IMR-90 (cell line): ENCODE results near the gene C11orf71. TPM values are rescaled to one million over a fixed set of nuclear protein-coding genes. Genes with fewer than 3 reads are reported as not detected.

Experiments
- ATAC-seq: fragments of 200-7000 bp; cut with Tn5 transposase; 2 replicates; pipeline ENCODE4 v1.9.1; 2020; ENCODE audit warnings: low read depth, mild to moderate bottlenecking, moderate library complexity
- BruUV-seq: library from RNA; stranded (reverse); fragments of 400-500 nt; replicated peaks from 2 replicates; lab custom pipeline; 2021; lab: Mats Ljungman, UMichigan
- CTCF ChIA-PET: fragments of 300-600 bp; formaldehyde crosslinking; extraction: SDS; loops from one replicate; lab custom pipeline; 2021; ENCODE audit warnings: antibody characterized with exemption; lab: Yijun Ruan, JAX
- POLR2A ChIA-PET: fragments of 300-600 bp; sonication (Branson Sonifier 250); formaldehyde crosslinking; loops from one replicate; lab custom pipeline; 2022; ENCODE audit warnings: antibody characterized with exemption; ENCODE audit not compliant: unreplicated experiment; lab: Charles Lee
- DNase-seq: peaks from one replicate; pipeline ENCODE4 v3.0.0; 2013
- H2AFZ ChIP-seq: replicated peaks from 2 replicates; pipeline ENCODE3; 2013; ENCODE audit warnings: low read length, mild to moderate bottlenecking; ENCODE audit not compliant: poor library complexity
- H2AK5ac ChIP-seq: 2 replicates; pipeline ENCODE4 v1.6.1; 2013; ENCODE audit warnings: low read depth, low read length, inconsistent platforms
- H2AK9ac ChIP-seq: replicated peaks from 2 replicates; pipeline ENCODE3; 2013; ENCODE audit warnings: mild to moderate bottlenecking, low read depth, low read length, moderate library complexity; ENCODE audit not compliant: poor library complexity
- H2BK120ac ChIP-seq: 2 replicates; pipeline ENCODE4 v1.6.1; 2013; ENCODE audit warnings: low read depth, low read length, inconsistent platforms
- H2BK15ac ChIP-seq: 3 replicates; pipeline ENCODE4 v1.6.1; 2013; ENCODE audit warnings: low read depth, low read length, inconsistent platforms
- H2BK20ac ChIP-seq: 2 replicates; pipeline ENCODE4 v1.6.1; 2013; ENCODE audit warnings: low read depth, mild to moderate bottlenecking, inconsistent platforms, low read length, moderate library complexity
- H2BK5ac ChIP-seq: 2 replicates; pipeline ENCODE4 v1.6.1; 2013; ENCODE audit warnings: mild to moderate bottlenecking, low read depth, low read length, inconsistent platforms; ENCODE audit not compliant: poor library complexity, severe bottlenecking
- H3K14ac ChIP-seq: replicated peaks from 2 replicates; pipeline ENCODE4 v1.6.1; 2013; ENCODE audit warnings: low read depth, low read length, inconsistent platforms
- H3K18ac ChIP-seq: 2 replicates; pipeline ENCODE4 v1.6.1; 2013; ENCODE audit warnings: low read depth, low read length, control low read depth
- H3K23ac ChIP-seq: 2 replicates; pipeline ENCODE4 v1.6.1; 2013; ENCODE audit warnings: low read depth, low read length, inconsistent platforms
- H3K27ac ChIP-seq: 2 replicates; pipeline ENCODE4 v1.5.1; 2013; ENCODE audit warnings: mild to moderate bottlenecking, control low read depth, low read length; ENCODE audit not compliant: insufficient read depth
- H3K27me3 ChIP-seq: 2 replicates; pipeline ENCODE4 v1.6.1; 2013; ENCODE audit warnings: low read length; ENCODE audit not compliant: control insufficient read depth, insufficient read depth
- H3K36me3 ChIP-seq: 2 replicates; pipeline ENCODE4 v1.6.1; 2013; ENCODE audit warnings: low read length, mixed read lengths; ENCODE audit not compliant: control insufficient read depth, insufficient read depth
- H3K4ac ChIP-seq: 2 replicates; pipeline ENCODE4 v1.6.1; 2013; ENCODE audit warnings: low read depth, low read length, inconsistent platforms
- H3K4me1 ChIP-seq: 2 replicates; pipeline ENCODE4 v1.6.1; 2013; ENCODE audit warnings: low read length, mixed read lengths; ENCODE audit not compliant: control insufficient read depth, insufficient read depth
- H3K4me2 ChIP-seq: 2 replicates; pipeline ENCODE4 v1.6.1; 2013; ENCODE audit warnings: low read depth, mild to moderate bottlenecking, control low read depth, low read length, moderate library complexity
- H3K4me3 ChIP-seq: 2 replicates; pipeline ENCODE4 v1.5.1; 2013; ENCODE audit warnings: low read depth, mild to moderate bottlenecking, control low read depth, low read length, moderate library complexity; ENCODE audit not compliant: insufficient read depth
- H3K56ac ChIP-seq: 2 replicates; pipeline ENCODE4 v1.6.1; 2013; ENCODE audit warnings: low read length, inconsistent platforms; ENCODE audit not compliant: insufficient read depth; ENCODE audit errors: extremely low read depth
- H3K79me1 ChIP-seq, 2 experiments: 2 replicates each; pipeline ENCODE4 v1.6.1; 2013; ENCODE audit warnings: low read length in 2 of 2, inconsistent platforms in 1 of 2, low read depth in 1 of 2
- H3K9ac ChIP-seq: 2 replicates; pipeline ENCODE4 v1.6.1; 2013; ENCODE audit warnings: low read depth, low read length, control low read depth
- H3K9me1 ChIP-seq: 2 replicates; pipeline ENCODE4 v1.6.1; 2013; ENCODE audit warnings: low read length, inconsistent platforms; ENCODE audit not compliant: insufficient read depth
- H3K9me3 ChIP-seq: 2 replicates; pipeline ENCODE4 v1.6.1; 2013; ENCODE audit warnings: low read length; ENCODE audit not compliant: control insufficient read depth, insufficient read depth
- H4K20me1 ChIP-seq: 2 replicates; pipeline ENCODE4 v1.6.1; 2013; ENCODE audit warnings: low read length, inconsistent platforms; ENCODE audit not compliant: insufficient read depth
- H4K5ac ChIP-seq: 2 replicates; pipeline ENCODE4 v1.6.1; 2013; ENCODE audit warnings: mild to moderate bottlenecking, low read depth, low read length, control low read depth
- H4K8ac ChIP-seq, 2 experiments: 2 replicates each; pipeline ENCODE4 v1.6.1; 2013; ENCODE audit warnings: low read depth in 2 of 2, low read length in 2 of 2, control low read depth in 1 of 2, inconsistent platforms in 1 of 2
- H4K91ac ChIP-seq: 2 replicates; pipeline ENCODE4 v1.6.1; 2013; ENCODE audit warnings: low read depth, low read length, inconsistent platforms; ENCODE audit not compliant: insufficient read depth
- CEBPB ChIP-seq: IDR thresholded peaks from 2 replicates; pipeline ENCODE4 v1.6.1; 2012; ENCODE audit warnings: low read depth, low read length, improper control_type of control experiment
- SMC3 ChIP-seq: fragments of 150-350 bp; IDR thresholded peaks from 2 replicates; pipeline ENCODE4 v1.6.1; 2016; ENCODE audit warnings: low read depth, mild to moderate bottlenecking, antibody characterized with exemption, low read length, moderate library complexity
- WGBS, 2 experiments: methylation state at CpG; one replicate each; pipeline versions ENCODE4 v1.1.5 to v1.1.7; 2013; ENCODE audit warnings: missing lambda C conversion rate in 2 of 2; ENCODE audit not compliant: insufficient read length in 1 of 2; ENCODE audit errors: extremely low coverage in 2 of 2; 5-methylcytosine and 5-hydroxymethylcytosine counted together
- dilution Hi-C: fragments of 300-500 bp; cut with HindIII; formaldehyde crosslinking; loops from one replicate; pipeline ENCODE4 v1.14.3; 2018; ENCODE audit warnings: low sequenced_read_pairs; ENCODE audit not compliant: unreplicated experiment
- in situ Hi-C: fragments of 300-500 bp; cut with MboI; formaldehyde crosslinking; loops from 3 replicates; pipeline ENCODE4 v1.14.3; 2019; ENCODE audit warnings: low sequenced_read_pairs, inconsistent platforms, mixed read lengths
- intact Hi-C: fragments of 100-400 bp; cut with micrococcal nuclease; formaldehyde crosslinking; loops from 2 replicates; pipeline ENCODE4 v1.10.0; 2022
- polyA plus RNA-seq, 3 experiments: library from polyadenylated mRNA; depleted of rRNA; stranded (reverse); fragments of >200 nt; gene quantifications; 2 replicates each; pipeline ENCODE4 v1.2.3, GENCODE V29; 2012; ENCODE audit warnings: low replicate concordance in 1 of 3
- total RNA-seq: library from RNA; depleted of rRNA; stranded (reverse); fragments of >200 nt; gene quantifications from 2 replicates; pipeline ENCODE4 v1.2.3, GENCODE V29; 2012
- TF ChIP-seq, protein P1 (sequence below): conservative IDR thresholded peaks from 2 replicates; pipeline ENCODE4 v1.5.1; 2012; ENCODE audit warnings: mild to moderate bottlenecking, low read depth, low read length, improper control_type of control experiment

The C11orf71 gene
- total and polyA plus RNA-seq, 2 of the 4 experiments (the other 2 are of a cell fraction): 2.3 to 3.7 TPM

DNA sequence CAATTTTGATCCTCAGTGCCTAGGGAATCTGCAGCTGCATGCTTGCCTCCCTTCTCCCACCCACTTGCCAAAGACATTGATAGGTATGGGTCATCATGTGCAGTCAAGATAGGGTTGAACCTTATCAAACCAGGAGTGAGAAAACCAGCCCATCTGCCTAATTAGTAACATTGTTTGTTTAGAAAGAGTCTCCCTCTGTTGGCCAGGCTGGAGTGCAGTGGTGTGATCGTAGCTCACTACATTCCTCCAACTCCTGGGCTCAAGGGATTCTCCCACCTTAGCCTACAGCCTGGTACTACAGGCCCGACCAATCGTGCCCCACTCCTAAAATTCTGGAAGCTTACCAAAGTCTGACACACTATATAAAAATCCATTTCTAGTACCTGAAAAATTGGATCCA is 4.6 kb downstream of the C11orf71 start:
- dilution Hi-C loops: no loop called here
- no peak overlapping the region for H3K4me3 ChIP-seq
- no peaks in the 10 kb centered on the region for H3K9me3 ChIP-seq
- H3K79me1 ChIP-seq: peaks cover 5 to 9% of the 10 kb centered on the region in 2 experiments; a peak in 3 of 4 replicates
- ATAC-seq (no peak), DNase-seq (no peak)
- H3K36me3 ChIP-seq: no peaks in the 10 kb centered on the region
- no peak overlapping the region for H3K56ac ChIP-seq
- H3K18ac ChIP-seq: no peak overlapping the region
- 0 out of 2 replicates have a peak, but pooled peaks cover 3% of the 10 kb centered on the region for H3K9me1 ChIP-seq
- TF ChIP-seq, protein P1, sequence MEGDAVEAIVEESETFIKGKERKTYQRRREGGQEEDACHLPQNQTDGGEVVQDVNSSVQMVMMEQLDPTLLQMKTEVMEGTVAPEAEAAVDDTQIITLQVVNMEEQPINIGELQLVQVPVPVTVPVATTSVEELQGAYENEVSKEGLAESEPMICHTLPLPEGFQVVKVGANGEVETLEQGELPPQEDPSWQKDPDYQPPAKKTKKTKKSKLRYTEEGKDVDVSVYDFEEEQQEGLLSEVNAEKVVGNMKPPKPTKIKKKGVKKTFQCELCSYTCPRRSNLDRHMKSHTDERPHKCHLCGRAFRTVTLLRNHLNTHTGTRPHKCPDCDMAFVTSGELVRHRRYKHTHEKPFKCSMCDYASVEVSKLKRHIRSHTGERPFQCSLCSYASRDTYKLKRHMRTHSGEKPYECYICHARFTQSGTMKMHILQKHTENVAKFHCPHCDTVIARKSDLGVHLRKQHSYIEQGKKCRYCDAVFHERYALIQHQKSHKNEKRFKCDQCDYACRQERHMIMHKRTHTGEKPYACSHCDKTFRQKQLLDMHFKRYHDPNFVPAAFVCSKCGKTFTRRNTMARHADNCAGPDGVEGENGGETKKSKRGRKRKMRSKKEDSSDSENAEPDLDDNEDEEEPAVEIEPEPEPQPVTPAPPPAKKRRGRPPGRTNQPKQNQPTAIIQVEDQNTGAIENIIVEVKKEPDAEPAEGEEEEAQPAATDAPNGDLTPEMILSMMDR: peak; percentile 34
- TF ChIP-seq SMC3 (0 out of 2 replicates have a peak, but pooled peaks have one; percentile 12), CEBPB (no peak)
- WGBS, 2 experiments: no CpG with 5 or more reads among the region's 3 CpGs
- no peak overlapping the region for H2BK5ac ChIP-seq
- H2AK5ac ChIP-seq: peak overlapping the region; percentile 48; the same call in 1 of the 2 replicates
- H4K20me1 ChIP-seq: no peaks in the 10 kb centered on the region
- H3K14ac ChIP-seq: no peak overlapping the region
- no peak overlapping the region for H3K4ac ChIP-seq
- peak overlapping the region; percentile 53 for H2AK9ac ChIP-seq
- no peak overlapping the region for H3K23ac ChIP-seq
- CTCF ChIA-PET: interaction anchor here (1.1 to 1.5 kb wide), 3 partner anchors 9 to 36 kb away, joined by 4 to 7 read pairs (median 6); no protein-coding TSS in a partner anchor
- H2AFZ ChIP-seq: no peak overlapping the region
- H4K91ac ChIP-seq: no peak overlapping the region; the same call in 1 of the 2 replicates
- POLR2A ChIA-PET: no interaction called here
- H4K5ac ChIP-seq: no peak overlapping the region
- in situ Hi-C loops: loop anchor here (5.0 kb wide), 1 partner anchor 43 kb away; no protein-coding TSS in a partner anchor
- no peak overlapping the region for H2BK120ac ChIP-seq
- H2BK15ac ChIP-seq: no peak overlapping the region
- no peak overlapping the region for H3K27ac ChIP-seq
- H3K4me2 ChIP-seq: no peak overlapping the region
- H3K27me3 ChIP-seq: no peaks in the 10 kb centered on the region
- BruUV-seq: no TSS peak
- no peak overlapping the region for H3K9ac ChIP-seq
- H3K4me1 ChIP-seq: peaks cover 4% of the 10 kb centered on the region; the same call in 1 of the 2 replicates
- intact Hi-C loops: no loop called here
- H2BK20ac ChIP-seq: no peak overlapping the region
- no peak overlapping the region for H4K8ac ChIP-seq
